ENCODE data around the gene TRO.

The TRO gene, protein sequence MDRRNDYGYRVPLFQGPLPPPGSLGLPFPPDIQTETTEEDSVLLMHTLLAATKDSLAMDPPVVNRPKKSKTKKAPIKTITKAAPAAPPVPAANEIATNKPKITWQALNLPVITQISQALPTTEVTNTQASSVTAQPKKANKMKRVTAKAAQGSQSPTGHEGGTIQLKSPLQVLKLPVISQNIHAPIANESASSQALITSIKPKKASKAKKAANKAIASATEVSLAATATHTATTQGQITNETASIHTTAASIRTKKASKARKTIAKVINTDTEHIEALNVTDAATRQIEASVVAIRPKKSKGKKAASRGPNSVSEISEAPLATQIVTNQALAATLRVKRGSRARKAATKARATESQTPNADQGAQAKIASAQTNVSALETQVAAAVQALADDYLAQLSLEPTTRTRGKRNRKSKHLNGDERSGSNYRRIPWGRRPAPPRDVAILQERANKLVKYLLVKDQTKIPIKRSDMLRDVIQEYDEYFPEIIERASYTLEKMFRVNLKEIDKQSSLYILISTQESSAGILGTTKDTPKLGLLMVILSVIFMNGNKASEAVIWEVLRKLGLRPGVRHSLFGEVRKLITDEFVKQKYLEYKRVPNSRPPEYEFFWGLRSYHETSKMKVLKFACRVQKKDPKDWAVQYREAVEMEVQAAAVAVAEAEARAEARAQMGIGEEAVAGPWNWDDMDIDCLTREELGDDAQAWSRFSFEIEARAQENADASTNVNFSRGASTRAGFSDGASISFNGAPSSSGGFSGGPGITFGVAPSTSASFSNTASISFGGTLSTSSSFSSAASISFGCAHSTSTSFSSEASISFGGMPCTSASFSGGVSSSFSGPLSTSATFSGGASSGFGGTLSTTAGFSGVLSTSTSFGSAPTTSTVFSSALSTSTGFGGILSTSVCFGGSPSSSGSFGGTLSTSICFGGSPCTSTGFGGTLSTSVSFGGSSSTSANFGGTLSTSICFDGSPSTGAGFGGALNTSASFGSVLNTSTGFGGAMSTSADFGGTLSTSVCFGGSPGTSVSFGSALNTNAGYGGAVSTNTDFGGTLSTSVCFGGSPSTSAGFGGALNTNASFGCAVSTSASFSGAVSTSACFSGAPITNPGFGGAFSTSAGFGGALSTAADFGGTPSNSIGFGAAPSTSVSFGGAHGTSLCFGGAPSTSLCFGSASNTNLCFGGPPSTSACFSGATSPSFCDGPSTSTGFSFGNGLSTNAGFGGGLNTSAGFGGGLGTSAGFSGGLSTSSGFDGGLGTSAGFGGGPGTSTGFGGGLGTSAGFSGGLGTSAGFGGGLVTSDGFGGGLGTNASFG (N-terminal part only)

DNA sequence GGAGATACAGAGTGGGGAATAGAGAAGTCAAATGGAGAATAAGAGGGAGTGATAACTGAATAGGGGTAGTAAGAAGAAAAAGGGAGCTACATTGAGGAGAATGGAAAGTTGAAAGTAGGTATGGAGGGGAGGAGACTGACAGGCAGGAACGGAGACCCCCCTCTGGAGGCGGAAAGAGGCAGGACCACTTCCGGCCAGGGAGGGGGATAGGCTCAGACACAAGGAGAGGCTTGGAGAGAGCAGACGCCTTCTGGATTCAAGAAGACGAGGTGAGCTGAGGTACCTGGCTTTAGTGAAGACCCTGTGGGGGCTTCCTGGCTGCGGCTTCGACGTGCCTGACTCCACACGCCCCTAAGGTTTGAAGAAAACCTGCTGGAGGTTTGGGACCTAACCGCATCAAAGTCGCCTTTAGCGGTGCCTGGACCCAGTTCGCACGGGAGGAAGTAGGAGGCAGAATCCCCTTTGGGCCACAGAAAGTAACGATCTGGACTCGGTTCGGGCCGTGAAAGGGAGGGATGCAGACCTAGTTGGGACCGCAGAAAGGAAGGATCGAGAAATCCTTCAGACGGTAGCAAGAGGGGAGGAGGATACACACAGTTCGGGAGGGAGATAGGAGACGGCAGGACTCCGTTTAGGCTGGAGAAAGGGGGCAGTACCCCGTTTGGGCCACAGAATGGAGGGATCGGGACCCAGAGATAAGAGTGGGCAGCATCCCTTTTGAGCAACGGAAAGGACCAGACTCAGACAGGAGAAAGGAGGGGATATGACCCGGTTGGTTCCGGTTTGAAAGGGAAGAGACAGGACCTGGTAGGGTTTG lies at the start of gene TRO:
TRO (plus strand) TSS at position 215 of the 817 bp plus-strand sequence. CDS start 1,423 bp downstream, outside the sequence.
- DNase-seq: no peak

DNA sequence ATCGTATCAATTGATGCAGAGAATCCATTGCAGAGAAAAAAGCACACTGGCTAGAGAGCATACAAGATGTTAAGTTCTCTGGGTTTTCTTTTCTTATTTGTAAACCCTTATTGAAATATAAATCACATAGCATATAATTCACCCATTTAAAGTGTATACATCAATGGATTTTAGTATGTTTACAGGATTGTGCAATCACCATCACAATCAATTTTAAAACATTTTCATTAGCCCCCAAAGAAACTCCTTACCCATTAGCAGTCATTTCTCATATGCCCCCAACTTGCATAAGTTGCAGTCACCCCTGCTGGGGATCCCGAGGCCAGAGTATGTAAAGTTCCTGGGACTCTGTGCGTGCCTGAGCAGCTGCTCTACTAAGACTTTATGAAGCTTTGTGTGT lies 34.9 kb upstream of the TRO start:
- no peak for DNase-seq

DNA sequence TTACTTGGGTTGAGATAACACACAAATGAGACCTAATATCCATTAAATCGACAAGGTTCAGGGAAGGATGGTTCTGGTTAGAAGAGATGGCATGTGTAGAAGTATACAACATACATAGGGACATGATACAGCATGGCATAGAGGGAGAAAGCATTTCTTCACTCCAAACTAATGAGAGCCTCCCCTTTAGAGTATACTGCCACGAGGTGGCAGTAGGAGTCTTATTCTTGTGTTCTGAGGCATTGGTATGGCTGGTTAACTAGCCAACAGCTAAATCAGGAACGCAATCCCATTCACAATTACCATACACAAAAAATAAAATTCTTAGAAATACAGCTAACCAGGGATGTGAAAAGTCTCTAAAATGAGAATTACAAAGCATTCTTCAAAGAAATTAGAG lies 29.1 kb upstream of the TRO start:
- peak; percentile 22 for DNase-seq

DNA sequence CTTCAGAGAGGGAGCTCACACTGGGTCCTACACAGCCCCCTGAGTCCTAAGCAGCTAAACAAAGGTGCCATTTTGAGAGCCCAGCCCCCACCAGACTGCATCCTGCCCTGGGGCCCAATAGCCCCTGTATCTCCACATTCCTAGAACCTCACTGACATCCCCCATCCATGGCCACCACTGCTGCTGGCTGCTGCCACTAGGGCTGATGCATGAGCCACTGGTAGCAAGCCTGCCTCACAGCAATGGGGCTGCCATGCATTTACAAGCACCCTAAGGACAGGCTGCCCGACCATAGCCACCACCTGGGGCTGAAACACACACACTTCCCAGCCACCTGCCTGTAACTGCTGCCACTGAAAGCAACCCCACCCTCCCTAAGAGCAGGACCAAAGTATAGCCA lies 26.5 kb upstream of the TRO start:
- no peak for DNase-seq

GRCh38 chrX:54909941-54910340 lies 10.7 kb upstream of the TRO start:
- DNase-seq: no peak

DNA sequence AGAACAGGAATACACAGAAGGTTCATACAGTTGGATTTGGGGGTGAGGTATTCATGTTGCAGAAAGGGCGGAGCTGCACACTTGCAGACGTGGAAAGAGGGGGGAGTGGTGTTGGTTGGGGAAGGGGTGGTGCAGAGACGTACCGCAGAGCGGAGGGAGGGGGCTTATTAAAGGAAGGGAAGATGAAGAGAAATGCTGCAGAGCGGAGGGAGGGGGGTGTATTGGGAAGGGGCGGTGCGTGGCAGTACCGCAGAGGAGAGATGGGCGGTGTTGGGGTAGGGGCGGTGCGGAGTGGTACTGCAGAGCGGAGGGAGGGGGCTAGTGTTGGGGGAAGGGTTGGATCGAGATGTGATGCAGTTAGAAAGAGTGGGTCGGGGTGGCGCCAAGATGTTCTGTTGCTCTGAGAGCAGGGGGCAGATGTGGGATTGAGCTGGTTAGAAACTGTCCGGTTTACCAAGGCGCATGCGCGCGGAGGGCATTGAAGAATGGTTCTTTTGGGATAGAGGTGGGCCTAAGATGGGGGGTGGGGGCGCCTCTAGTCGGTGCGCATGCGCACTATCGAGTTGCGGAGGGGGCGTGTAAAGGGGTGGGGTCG lies 900 bp downstream of the TRO start:
- peak; percentile 30 for DNase-seq

DNA sequence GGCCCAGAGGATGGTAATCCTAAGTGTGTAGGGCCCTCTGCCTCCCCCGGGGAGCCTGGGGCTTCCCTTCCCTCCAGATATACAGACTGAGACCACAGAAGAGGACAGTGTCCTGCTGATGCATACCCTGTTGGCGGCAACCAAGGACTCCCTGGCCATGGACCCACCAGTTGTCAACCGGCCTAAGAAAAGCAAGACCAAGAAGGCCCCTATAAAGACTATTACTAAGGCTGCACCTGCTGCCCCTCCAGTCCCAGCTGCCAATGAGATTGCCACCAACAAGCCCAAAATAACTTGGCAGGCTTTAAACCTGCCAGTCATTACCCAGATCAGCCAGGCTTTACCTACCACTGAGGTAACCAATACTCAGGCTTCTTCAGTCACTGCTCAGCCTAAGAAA lies 1.9 kb downstream of the TRO start:
- no peak for DNase-seq

DNA sequence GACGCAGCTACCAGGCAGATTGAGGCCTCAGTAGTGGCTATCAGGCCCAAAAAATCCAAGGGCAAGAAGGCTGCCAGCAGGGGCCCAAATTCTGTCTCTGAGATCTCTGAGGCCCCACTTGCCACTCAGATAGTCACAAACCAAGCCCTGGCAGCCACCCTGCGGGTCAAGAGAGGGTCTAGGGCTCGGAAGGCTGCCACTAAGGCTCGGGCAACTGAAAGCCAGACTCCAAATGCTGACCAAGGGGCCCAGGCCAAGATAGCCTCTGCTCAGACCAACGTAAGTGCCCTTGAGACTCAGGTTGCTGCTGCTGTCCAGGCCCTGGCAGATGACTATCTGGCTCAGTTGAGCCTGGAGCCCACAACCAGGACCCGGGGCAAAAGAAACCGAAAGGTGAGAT lies 2.8 kb downstream of the TRO start:
- DNase-seq: no peak

DNA sequence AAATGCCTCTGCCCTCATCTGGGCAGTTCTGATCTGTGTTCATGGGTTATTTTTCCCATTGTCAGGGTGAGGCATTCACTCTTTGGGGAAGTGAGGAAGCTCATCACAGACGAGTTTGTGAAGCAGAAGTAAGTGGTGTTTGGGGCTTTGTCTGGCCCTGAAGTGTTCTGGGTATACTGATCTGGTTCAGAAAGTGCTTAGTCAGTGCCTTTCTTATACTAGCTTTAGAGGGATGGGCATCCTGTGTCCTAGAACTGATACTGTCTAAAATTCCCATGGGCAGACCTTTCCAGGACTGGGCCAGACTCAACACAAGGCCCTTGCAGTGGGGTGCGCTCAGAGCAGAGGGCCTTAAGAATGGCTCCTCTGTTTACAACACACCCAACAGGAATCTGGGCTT lies 6.4 kb downstream of the TRO start:
- DNase-seq: no peak

DNA sequence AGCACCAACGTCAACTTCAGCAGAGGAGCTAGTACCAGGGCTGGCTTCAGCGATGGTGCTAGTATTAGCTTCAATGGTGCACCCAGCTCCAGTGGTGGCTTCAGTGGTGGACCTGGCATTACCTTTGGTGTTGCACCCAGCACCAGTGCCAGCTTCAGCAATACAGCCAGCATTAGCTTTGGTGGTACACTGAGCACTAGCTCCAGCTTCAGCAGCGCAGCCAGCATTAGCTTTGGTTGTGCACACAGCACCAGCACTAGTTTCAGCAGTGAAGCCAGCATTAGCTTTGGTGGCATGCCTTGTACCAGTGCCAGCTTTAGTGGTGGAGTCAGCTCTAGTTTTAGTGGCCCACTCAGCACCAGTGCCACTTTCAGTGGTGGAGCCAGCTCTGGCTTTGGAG lies 8.3 kb downstream of the TRO start:
- DNase-seq: no peak

DNA sequence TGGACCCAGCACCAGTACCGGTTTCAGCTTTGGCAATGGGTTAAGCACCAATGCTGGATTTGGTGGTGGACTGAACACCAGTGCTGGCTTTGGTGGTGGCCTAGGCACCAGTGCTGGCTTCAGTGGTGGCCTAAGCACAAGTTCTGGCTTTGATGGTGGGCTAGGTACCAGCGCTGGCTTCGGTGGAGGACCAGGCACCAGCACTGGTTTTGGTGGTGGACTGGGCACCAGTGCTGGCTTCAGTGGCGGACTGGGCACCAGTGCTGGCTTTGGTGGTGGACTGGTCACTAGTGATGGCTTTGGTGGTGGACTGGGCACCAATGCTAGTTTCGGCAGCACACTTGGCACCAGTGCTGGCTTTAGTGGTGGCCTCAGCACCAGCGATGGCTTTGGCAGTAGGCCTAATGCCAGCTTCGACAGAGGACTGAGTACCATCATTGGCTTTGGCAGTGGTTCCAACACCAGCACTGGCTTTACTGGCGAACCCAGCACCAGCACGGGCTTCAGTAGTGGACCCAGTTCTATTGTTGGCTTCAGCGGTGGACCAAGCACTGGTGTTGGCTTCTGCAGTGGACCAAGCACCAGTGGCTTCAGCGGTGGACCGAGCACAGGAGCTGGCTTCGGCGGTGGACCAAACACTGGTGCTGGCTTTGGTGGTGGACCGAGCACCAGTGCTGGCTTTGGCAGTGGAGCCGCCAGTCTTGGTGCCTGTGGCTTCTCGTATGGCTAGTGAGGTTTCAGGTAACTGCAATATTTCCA lies 9.8 kb downstream of the TRO start:
- DNase-seq: no peak

GRCh38 chrX:54931107-54931506 lies 10.5 kb downstream of the TRO start:
- DNase-seq: no peak

DNA sequence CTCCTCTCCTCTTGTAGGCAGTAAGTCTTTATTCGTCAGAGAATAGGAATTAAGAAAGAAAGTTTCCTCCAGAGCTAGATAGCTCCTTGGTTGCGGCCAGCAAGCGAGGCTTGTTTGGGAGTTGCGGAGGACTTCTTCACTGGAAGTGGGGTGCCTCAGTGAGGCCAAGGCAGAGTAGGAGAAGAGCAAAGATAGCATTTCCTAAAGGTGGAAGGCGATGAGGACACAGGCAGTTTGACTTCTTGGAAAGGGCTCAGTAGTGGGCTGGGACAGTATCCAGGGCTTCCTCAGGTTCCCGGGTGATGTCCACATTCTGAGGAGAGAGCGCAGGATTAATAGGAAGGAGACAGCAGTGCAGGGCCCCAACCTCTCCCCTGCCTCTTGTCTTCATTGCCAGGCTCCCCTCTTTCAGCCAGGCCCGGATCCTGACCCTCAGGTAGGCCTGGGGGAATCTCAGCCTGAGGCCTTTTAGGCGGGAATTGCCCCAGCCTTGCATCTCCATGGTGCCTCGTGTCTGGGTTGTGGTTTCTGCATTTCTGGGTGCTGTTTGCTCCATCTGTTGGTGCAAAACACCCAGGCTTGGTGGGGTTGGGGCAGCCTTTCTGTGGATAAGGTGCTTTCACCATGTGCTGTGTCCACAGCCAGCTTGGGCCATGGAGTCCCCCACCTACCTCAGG lies 12.7 kb downstream of the TRO start:
- DNase-seq: no peak

- no peak for DNase-seq
These were observed 13.4 kb downstream of the TRO start for GRCh38 chrX:54934058-54934457.

- no peak for DNase-seq
These were observed 14.3 kb downstream of the TRO start for GRCh38 chrX:54934890-54935289.

- no peak for DNase-seq
These were observed 14.7 kb downstream of the TRO start for GRCh38 chrX:54935306-54935705.

DNA sequence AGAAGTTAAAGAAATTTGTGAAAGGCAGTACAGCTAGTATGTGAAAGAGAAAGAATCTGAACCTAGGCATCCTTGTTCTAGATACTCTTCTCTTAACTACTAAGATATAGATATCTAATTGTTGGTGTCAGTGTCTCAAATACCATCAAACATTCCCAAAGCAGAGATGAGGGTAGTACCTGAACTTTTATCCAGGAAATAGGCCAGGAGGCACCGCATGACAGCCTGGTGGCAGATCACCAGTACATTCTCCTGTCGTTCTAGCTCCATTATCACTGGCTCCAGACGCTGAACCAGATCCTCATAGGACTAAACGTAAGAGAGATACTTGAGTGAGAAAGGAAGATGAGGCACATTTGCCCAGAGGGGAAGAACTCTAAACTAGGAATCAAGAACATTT lies 16.8 kb downstream of the TRO start:
- DNase-seq: no peak

GRCh38 chrX:54944816-54945215 lies 24.2 kb downstream of the TRO start:
- no peak for DNase-seq

- no peak for DNase-seq
These were observed 24.6 kb downstream of the TRO start for GRCh38 chrX:54945224-54945623.

- no peak for DNase-seq
These were observed 30.2 kb downstream of the TRO start for GRCh38 chrX:54950730-54951375.

Measured in activated CD4-positive, alpha-beta T cell treated with anti-CD3 and anti-CD28 coated beads, Interleukin-2, amount 50 U/mL, for 1 hour (primary cell).